WTC11 (cell line): ENCODE data around the gene UMODL1. TPM values are rescaled to one million over a fixed set of nuclear protein-coding genes. Genes with fewer than 3 reads are reported as not detected.

Experiments
- ATAC-seq: fragments of 200-7000 bp; cut with Tn5 transposase; 2 replicates; pipeline ENCODE4 v1.10.0; 2021; ENCODE audit warnings: mild to moderate bottlenecking, moderate library complexity
- CTCF ChIA-PET: fragments of 300-600 bp; sonication (Branson Sonifier 250); formaldehyde crosslinking; loops from one replicate; lab custom pipeline; 2021; ENCODE audit warnings: antibody characterized with exemption; lab: Charles Lee
- POLR2A ChIA-PET: fragments of 350-600 bp; sonication (Branson Sonifier 250); formaldehyde crosslinking; loops from one replicate; lab custom pipeline; 2021; ENCODE audit warnings: antibody characterized with exemption; lab: Charles Lee
- DNase-seq: peaks from one replicate; pipeline ENCODE4 v3.0.0; 2021; ENCODE audit warnings: low spot score
- H3K27ac Mint-ChIP-seq: 2 replicates; pipeline ENCODE4 v1.8.0; 2021; ENCODE audit warnings: mixed read lengths
- H3K27me3 Mint-ChIP-seq: 2 replicates; pipeline ENCODE4 v1.8.0; 2021; ENCODE audit warnings: low read depth, mild to moderate bottlenecking, moderate library complexity, mixed read lengths
- H3K36me3 Mint-ChIP-seq: 2 replicates; pipeline ENCODE4 v1.8.0; 2021; ENCODE audit warnings: mixed read lengths
- H3K4me1 Mint-ChIP-seq: 2 replicates; pipeline ENCODE4 v1.8.0; 2022; ENCODE audit warnings: mixed read lengths
- H3K4me3 Mint-ChIP-seq: 2 replicates; pipeline ENCODE4 v1.8.0; 2021; ENCODE audit warnings: mild to moderate bottlenecking, moderate library complexity, mixed read lengths
- H3K9me3 Mint-ChIP-seq: 2 replicates; pipeline ENCODE4 v1.8.0; 2021; ENCODE audit warnings: mixed read lengths
- ATF1 ChIP-seq: sonication (generic); formaldehyde crosslinking; IDR thresholded peaks from 2 replicates; pipeline ENCODE4 v1.8.1; 2023; ENCODE audit warnings: mild to moderate bottlenecking, moderate library complexity, missing genetic modification reagents
- ETV6 ChIP-seq: sonication (generic); formaldehyde crosslinking; IDR thresholded peaks from 2 replicates; pipeline ENCODE4 v1.8.1; 2022; ENCODE audit warnings: mild to moderate bottlenecking, missing genetic modification reagents
- SMAD3 ChIP-seq: sonication (generic); formaldehyde crosslinking; IDR thresholded peaks from 2 replicates; pipeline ENCODE4 v1.8.0; 2022; ENCODE audit warnings: missing genetic modification reagents, mild to moderate bottlenecking, borderline replicate concordance
- STAT6 ChIP-seq: sonication (generic); formaldehyde crosslinking; conservative IDR thresholded peaks from 2 replicates; pipeline ENCODE4 v1.8.1; 2023; ENCODE audit warnings: mild to moderate bottlenecking, low read depth, missing genetic modification reagents, moderate library complexity
- TP53 ChIP-seq: sonication (generic); formaldehyde crosslinking; IDR thresholded peaks from 2 replicates; pipeline ENCODE4 v1.8.1; 2023; ENCODE audit warnings: mild to moderate bottlenecking, missing genetic modification reagents
- ZMAT4 ChIP-seq: fragments of 250-450 bp; sonication (Bioruptor Pico); IDR thresholded peaks from 2 replicates; pipeline ENCODE4 v1.9.0; 2021; ENCODE audit warnings: mild to moderate bottlenecking
- ZNF121 ChIP-seq: sonication (generic); formaldehyde crosslinking; IDR thresholded peaks from 2 replicates; pipeline ENCODE4 v1.8.0; 2023; ENCODE audit warnings: missing genetic modification reagents
- ZNF138 ChIP-seq: sonication (generic); formaldehyde crosslinking; conservative IDR thresholded peaks from 2 replicates; pipeline ENCODE4 v1.8.1; 2022; ENCODE audit warnings: mild to moderate bottlenecking, moderate library complexity, missing genetic modification reagents
- ZNF219 ChIP-seq: sonication (generic); formaldehyde crosslinking; IDR thresholded peaks from 2 replicates; pipeline ENCODE4 v1.8.0; 2023; ENCODE audit warnings: missing genetic modification reagents, mild to moderate bottlenecking, borderline replicate concordance
- ZNF396 ChIP-seq: fragments of 250-450 bp; sonication (Bioruptor Pico); IDR thresholded peaks from 2 replicates; pipeline ENCODE4 v1.8.0; 2021; ENCODE audit warnings: mild to moderate bottlenecking, moderate library complexity, borderline replicate concordance
- total RNA-seq: library from RNA; stranded (reverse); gene quantifications from 3 replicates; pipeline ENCODE4 v1.2.3, GENCODE V29; 2021
- TF ChIP-seq, protein P1 (sequence below): sonication (generic); formaldehyde crosslinking; IDR thresholded peaks from 2 replicates; pipeline ENCODE4 v1.8.0; 2022; ENCODE audit warnings: mild to moderate bottlenecking, missing genetic modification reagents
- TF ChIP-seq, protein P2 (sequence below): sonication (generic); formaldehyde crosslinking; IDR thresholded peaks from 2 replicates; pipeline ENCODE4 v1.8.1; 2022; ENCODE audit warnings: low read depth, mild to moderate bottlenecking, moderate library complexity, missing genetic modification reagents, borderline replicate concordance
- TF ChIP-seq, protein P3 (sequence below): sonication (generic); formaldehyde crosslinking; IDR thresholded peaks from 2 replicates; pipeline ENCODE4 v1.8.0; 2023; ENCODE audit warnings: missing genetic modification reagents
- TF ChIP-seq, protein P4 (sequence below): sonication (generic); formaldehyde crosslinking; IDR thresholded peaks from 2 replicates; pipeline ENCODE4 v1.8.0; 2022; ENCODE audit warnings: missing genetic modification reagents

The UMODL1 gene
- total RNA-seq, 1 experiment from 2014 or later = not detected

DNA sequence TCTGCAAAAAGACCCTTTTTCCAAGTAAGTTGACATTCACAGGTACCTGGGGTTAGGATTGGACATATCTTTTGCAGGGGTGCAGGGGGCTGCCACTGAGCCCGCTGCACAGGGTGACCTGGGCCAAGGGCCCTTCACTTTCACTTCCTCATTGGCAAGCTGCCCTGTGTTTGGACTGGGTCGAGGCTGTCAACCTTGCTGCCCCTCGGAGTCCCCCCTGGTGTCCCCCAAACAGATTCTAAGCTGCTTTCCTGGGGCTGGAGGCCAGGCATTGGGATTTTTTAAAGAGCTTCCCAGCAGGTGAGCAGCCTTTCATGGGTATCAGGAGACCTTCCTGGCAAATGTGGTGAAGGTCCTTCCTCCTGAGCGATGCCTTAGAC is 7.9 kb upstream of the UMODL1 start:
- Mint-ChIP-seq H3K36me3 (no peaks in the 10 kb centered on the region), H3K27ac (no peak overlapping the region), H3K4me1 (peaks cover 32% of the 10 kb centered on the region), H3K4me3 (no peak overlapping the region), H3K9me3 (no peaks in the 10 kb centered on the region), H3K27me3 (no peaks in the 10 kb centered on the region)
- ChIA-PET CTCF (interaction anchor here (1.3 to 2.4 kb wide), 3 partner anchors 10 to 450 kb away, joined by 4 to 8 read pairs (median 7); no protein-coding TSS in a partner anchor), POLR2A (no interaction called here)
- ATAC-seq = no peak
- no peak for TF ChIP-seq ZMAT4 (CRISPR knock-in tag)
- no peak for DNase-seq

- H3K4me1 Mint-ChIP-seq = peaks cover 32% of the 10 kb centered on the region
- ChIA-PET POLR2A (no interaction called here), CTCF (interaction anchor here (1.3 to 2.4 kb wide), 3 partner anchors 9 to 451 kb away, joined by 4 to 8 read pairs (median 7); no protein-coding TSS in a partner anchor)
- no peaks in the 10 kb centered on the region for H3K27me3 Mint-ChIP-seq
- no peak overlapping the region for H3K4me3 Mint-ChIP-seq
- no peak for DNase-seq
- no peak for ATAC-seq
- H3K36me3 Mint-ChIP-seq = no peaks in the 10 kb centered on the region
- no peak overlapping the region for H3K27ac Mint-ChIP-seq
- TF ChIP-seq, protein P1, sequence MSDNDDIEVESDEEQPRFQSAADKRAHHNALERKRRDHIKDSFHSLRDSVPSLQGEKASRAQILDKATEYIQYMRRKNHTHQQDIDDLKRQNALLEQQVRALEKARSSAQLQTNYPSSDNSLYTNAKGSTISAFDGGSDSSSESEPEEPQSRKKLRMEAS (CRISPR knock-in tag) = no peak
- TF ChIP-seq ZNF138 (CRISPR knock-in tag) = no peak
- no peak for TF ChIP-seq ATF1
- TF ChIP-seq SMAD3 (CRISPR knock-in tag) = no peak
- no peaks in the 10 kb centered on the region for H3K9me3 Mint-ChIP-seq
These were observed 7.3 kb upstream of the UMODL1 start for GRCh38 chr21:42063571-42064521.

GRCh38 chr21:42066521-42066920 is 4.6 kb upstream of the UMODL1 start:
- no peak for ATAC-seq
- Mint-ChIP-seq H3K27me3 (no peaks in the 10 kb centered on the region), H3K9me3 (no peaks in the 10 kb centered on the region), H3K4me3 (no peak overlapping the region), H3K27ac (peak overlapping the region; percentile 63; the same call in 1 of the 2 replicates), H3K36me3 (no peaks in the 10 kb centered on the region), H3K4me1 (peaks cover 28% of the 10 kb centered on the region)
- CTCF ChIA-PET = no interaction called here
- POLR2A ChIA-PET = no interaction called here
- DNase-seq = no peak
- TF ChIP-seq, protein P2, sequence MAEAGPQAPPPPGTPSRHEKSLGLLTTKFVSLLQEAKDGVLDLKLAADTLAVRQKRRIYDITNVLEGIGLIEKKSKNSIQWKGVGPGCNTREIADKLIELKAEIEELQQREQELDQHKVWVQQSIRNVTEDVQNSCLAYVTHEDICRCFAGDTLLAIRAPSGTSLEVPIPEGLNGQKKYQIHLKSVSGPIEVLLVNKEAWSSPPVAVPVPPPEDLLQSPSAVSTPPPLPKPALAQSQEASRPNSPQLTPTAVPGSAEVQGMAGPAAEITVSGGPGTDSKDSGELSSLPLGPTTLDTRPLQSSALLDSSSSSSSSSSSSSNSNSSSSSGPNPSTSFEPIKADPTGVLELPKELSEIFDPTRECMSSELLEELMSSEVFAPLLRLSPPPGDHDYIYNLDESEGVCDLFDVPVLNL (CRISPR knock-in tag) = no peak
- no peak for TF ChIP-seq ZNF219 (CRISPR knock-in tag)

DNA sequence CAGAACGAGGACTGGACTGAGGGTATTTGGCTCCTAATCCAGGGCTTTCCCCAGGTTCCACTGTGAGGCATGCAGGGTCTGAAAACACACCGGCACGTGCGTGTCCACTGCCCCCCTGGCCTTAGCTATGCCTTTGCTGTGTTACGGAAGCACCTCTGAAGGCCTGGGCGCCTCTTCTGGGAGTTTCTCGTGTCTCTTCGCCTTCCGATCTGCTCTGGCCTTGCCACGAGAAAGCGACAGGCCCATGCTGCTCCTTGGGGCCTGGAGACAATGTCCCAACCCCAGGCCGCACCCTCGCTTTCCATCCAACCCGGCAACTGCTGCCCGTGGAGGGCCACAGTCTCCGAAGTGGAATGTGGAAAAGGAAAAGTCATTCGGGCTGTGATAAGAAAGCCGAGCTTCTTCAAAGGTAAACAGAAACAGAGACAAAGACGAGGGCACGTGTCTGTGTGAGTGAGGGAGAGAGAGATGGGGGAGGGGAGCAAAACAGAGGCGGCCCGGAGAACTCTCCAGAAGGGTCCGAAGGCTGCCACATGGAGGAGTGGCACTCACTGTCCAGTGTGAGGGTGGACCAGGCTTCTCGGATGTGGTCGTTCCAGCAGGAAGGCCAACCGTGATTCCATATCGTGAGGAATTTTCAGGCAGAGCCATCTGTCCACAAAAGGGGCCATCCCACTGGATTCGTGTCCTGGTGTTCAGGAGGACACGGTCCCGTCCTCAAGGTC is 3.4 kb upstream of the UMODL1 start:
- Mint-ChIP-seq H3K27ac (no peak overlapping the region), H3K27me3 (no peaks in the 10 kb centered on the region), H3K9me3 (no peaks in the 10 kb centered on the region), H3K4me1 (peaks cover 24% of the 10 kb centered on the region), H3K36me3 (no peaks in the 10 kb centered on the region), H3K4me3 (no peak overlapping the region)
- no peak for ATAC-seq
- DNase-seq = no peak
- TF ChIP-seq, protein P3, sequence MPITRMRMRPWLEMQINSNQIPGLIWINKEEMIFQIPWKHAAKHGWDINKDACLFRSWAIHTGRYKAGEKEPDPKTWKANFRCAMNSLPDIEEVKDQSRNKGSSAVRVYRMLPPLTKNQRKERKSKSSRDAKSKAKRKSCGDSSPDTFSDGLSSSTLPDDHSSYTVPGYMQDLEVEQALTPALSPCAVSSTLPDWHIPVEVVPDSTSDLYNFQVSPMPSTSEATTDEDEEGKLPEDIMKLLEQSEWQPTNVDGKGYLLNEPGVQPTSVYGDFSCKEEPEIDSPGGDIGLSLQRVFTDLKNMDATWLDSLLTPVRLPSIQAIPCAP (CRISPR knock-in tag) = no peak
- POLR2A ChIA-PET = no interaction called here
- CTCF ChIA-PET = no interaction called here

DNA sequence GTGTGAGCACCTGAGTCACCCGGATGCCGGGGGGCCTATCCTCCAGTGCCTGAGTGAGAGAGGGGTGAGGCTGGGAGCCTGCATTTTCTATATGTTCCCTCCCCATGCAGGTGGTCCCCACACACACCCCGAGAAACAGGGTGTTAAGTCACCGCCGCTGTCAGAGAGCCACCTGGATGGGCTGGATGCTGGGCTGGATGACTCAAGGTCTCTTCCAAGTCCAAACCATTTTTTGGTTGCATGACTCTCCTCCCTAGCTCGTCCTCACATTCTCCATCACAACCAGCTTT is 2.9 kb upstream of the UMODL1 start:
- Mint-ChIP-seq H3K27me3 (no peaks in the 10 kb centered on the region), H3K9me3 (no peaks in the 10 kb centered on the region), H3K4me1 (peaks cover 21% of the 10 kb centered on the region), H3K36me3 (no peaks in the 10 kb centered on the region), H3K27ac (no peak overlapping the region), H3K4me3 (no peak overlapping the region)
- no peak for ATAC-seq
- no peak for DNase-seq
- POLR2A ChIA-PET = no interaction called here
- CTCF ChIA-PET = no interaction called here
- TF ChIP-seq ZNF121 (no peak), STAT6 (no peak), SMAD3 (CRISPR knock-in tag) (no peak), ZNF396 (CRISPR knock-in tag) (no peak), ETV6 (CRISPR knock-in tag) (no peak), TP53 (CRISPR knock-in tag) (no peak), ATF1 (no peak)
- TF ChIP-seq, protein P4, sequence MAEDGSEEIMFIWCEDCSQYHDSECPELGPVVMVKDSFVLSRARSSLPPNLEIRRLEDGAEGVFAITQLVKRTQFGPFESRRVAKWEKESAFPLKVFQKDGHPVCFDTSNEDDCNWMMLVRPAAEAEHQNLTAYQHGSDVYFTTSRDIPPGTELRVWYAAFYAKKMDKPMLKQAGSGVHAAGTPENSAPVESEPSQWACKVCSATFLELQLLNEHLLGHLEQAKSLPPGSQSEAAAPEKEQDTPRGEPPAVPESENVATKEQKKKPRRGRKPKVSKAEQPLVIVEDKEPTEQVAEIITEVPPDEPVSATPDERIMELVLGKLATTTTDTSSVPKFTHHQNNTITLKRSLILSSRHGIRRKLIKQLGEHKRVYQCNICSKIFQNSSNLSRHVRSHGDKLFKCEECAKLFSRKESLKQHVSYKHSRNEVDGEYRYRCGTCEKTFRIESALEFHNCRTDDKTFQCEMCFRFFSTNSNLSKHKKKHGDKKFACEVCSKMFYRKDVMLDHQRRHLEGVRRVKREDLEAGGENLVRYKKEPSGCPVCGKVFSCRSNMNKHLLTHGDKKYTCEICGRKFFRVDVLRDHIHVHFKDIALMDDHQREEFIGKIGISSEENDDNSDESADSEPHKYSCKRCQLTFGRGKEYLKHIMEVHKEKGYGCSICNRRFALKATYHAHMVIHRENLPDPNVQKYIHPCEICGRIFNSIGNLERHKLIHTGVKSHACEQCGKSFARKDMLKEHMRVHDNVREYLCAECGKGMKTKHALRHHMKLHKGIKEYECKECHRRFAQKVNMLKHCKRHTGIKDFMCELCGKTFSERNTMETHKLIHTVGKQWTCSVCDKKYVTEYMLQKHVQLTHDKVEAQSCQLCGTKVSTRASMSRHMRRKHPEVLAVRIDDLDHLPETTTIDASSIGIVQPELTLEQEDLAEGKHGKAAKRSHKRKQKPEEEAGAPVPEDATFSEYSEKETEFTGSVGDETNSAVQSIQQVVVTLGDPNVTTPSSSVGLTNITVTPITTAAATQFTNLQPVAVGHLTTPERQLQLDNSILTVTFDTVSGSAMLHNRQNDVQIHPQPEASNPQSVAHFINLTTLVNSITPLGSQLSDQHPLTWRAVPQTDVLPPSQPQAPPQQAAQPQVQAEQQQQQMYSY (CRISPR knock-in tag) = no peak
